Measurements from ENCODE around the gene CDADC1. TPM values are rescaled to one million over a fixed set of nuclear protein-coding genes. Genes with fewer than 3 reads are reported as not detected.
"Not testable (repeated sequence)": the region's sequence is repeated elsewhere in the genome, so short reads cannot be mapped to it uniquely, and the experiment has no call there.

CDADC1 gene
- total and polyA plus RNA-seq, 7 donors: 2.4 to 12.2 (median 6.5) TPM

DNA sequence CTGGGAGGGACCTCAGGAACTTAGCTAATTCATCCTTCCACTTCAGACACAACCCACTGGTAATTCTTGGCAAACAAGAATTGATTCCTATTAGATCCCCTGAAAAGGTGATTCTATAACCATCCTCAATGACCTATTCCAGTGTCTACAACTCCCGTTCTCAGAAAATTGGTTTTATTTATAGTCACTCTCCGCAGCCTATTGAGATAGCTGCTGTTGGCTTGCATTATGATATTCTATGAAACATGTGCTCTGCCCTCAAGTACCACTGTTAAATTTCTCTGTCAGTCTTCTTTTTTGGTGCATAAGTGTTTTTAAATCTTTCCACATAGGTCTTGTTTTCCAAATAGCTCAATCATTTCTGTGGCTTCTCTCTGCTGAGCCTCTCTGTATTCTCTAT is 75.0 kb downstream of the CDADC1 start:
- H3K9me3 ChIP-seq: no peaks in the 10 kb centered on the region
- TF ChIP-seq EP300 (IDR thresholded peaks at IDR 0.05) (no peak), POLR2AphosphoS5 (IDR thresholded peaks at IDR 0.05) (no peak), POLR2A (IDR thresholded peaks at IDR 0.05) (no peak)
- TF ChIP-seq, protein P1, sequence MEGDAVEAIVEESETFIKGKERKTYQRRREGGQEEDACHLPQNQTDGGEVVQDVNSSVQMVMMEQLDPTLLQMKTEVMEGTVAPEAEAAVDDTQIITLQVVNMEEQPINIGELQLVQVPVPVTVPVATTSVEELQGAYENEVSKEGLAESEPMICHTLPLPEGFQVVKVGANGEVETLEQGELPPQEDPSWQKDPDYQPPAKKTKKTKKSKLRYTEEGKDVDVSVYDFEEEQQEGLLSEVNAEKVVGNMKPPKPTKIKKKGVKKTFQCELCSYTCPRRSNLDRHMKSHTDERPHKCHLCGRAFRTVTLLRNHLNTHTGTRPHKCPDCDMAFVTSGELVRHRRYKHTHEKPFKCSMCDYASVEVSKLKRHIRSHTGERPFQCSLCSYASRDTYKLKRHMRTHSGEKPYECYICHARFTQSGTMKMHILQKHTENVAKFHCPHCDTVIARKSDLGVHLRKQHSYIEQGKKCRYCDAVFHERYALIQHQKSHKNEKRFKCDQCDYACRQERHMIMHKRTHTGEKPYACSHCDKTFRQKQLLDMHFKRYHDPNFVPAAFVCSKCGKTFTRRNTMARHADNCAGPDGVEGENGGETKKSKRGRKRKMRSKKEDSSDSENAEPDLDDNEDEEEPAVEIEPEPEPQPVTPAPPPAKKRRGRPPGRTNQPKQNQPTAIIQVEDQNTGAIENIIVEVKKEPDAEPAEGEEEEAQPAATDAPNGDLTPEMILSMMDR (IDR thresholded peaks at IDR 0.05): no peak
- H3K36me3 ChIP-seq: peaks cover 1 to 68% (median 12%) of the 10 kb centered on the region in 4 donors
- DNase-seq: no peak
- peaks cover 0 to 26% (median 13%) of the 10 kb centered on the region in 4 donors for H3K4me1 ChIP-seq
- H3K27me3 ChIP-seq: no peaks in the 10 kb centered on the region
- intact Hi-C loops (cut with DNase I): no loop called here
- H3K4me3 ChIP-seq: no peak overlapping the region
- no peak overlapping the region for H3K27ac ChIP-seq
- 88 to 93% methylated on average over 2 of the region's 2 CpGs for WGBS, 2 donors

DNA sequence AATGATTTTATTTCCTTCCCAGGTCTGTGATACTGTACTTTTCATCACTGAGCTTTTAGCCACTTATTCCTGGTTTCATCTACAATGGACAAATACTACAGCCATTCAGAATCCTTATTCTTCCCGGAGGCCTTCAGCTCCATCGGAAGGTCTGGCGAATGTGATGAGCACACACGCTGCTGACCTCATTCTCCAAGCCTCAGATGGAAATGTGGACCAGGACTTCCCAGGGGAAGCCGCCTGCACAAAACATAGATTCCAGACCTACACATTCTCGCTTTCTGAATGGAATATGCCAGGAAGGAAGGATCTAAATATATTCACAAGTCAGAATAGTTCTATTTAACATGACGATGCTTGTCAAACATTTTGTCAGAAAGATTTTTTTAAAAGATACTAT is 75.6 kb downstream of the CDADC1 start:
- Histone ChIP-seq H3K4me3 (no peak overlapping the region), H3K9me3 (no peaks in the 10 kb centered on the region), H3K4me1 (peaks cover 0 to 26% (median 13%) of the 10 kb centered on the region in 4 donors), H3K27me3 (no peaks in the 10 kb centered on the region), H3K27ac (no peak overlapping the region), H3K36me3 (peaks cover 3 to 75% (median 14%) of the 10 kb centered on the region in 4 donors)
- WGBS, 2 donors: 96% methylated on average over 7 of the region's 7 CpGs
- intact Hi-C loops (cut with DNase I): no loop called here
- TF ChIP-seq POLR2AphosphoS5 (IDR thresholded peaks at IDR 0.05) (no peak), POLR2A (IDR thresholded peaks at IDR 0.05) (no peak), EP300 (IDR thresholded peaks at IDR 0.05) (no peak)
- TF ChIP-seq, protein P1 (IDR thresholded peaks at IDR 0.05): no peak
- no peak for DNase-seq

DNA sequence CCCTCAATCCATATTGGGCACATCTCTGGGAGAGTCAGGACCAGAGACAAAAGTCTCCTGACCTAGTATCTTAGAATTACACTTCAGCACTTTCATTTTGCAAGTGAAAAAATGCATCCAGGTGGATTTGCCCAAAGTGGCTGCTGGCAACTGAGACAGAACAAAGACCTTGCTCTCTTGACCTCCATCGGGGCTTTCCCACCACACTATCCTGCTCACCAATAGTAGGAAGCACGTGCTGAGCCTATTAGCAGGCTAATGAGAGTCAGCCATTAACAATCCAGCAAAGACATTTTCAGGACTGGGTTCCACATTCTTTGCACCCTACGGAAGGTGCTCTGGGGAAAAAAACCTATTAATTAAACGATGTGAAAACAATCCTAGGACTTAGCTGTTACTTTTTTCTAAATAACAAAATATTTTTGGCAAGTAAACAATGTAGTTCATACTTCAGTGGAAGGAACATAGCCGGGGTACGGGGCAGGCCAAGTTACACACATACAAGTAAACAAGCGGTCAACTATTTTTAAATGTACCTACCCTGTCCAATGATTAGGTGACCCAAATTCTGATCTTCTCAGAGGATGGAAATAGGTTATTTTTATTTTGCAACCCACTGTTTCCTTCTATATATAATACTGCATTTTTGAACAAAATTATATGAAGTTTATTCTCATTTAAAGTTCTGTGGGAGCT is 78.6 kb downstream of the CDADC1 start:
- H3K4me3 ChIP-seq: no peak overlapping the region
- H3K36me3 ChIP-seq: peaks cover 3 to 94% (median 19%) of the 10 kb centered on the region in 4 donors
- intact Hi-C loops (cut with DNase I): no loop called here
- peaks cover 0 to 2% (median 0%) of the 10 kb centered on the region in 4 donors for H3K4me1 ChIP-seq
- TF ChIP-seq, protein P1 (IDR thresholded peaks at IDR 0.05): no peak
- TF ChIP-seq POLR2AphosphoS5 (IDR thresholded peaks at IDR 0.05) (no peak), EP300 (IDR thresholded peaks at IDR 0.05) (no peak), POLR2A (IDR thresholded peaks at IDR 0.05) (no peak)
- DNase-seq: no peak
- WGBS, 2 donors: 84 to 85% methylated on average over 7 of the region's 7 CpGs
- no peak overlapping the region for H3K27ac ChIP-seq
- H3K9me3 ChIP-seq: no peaks in the 10 kb centered on the region
- H3K27me3 ChIP-seq: no peaks in the 10 kb centered on the region

DNA sequence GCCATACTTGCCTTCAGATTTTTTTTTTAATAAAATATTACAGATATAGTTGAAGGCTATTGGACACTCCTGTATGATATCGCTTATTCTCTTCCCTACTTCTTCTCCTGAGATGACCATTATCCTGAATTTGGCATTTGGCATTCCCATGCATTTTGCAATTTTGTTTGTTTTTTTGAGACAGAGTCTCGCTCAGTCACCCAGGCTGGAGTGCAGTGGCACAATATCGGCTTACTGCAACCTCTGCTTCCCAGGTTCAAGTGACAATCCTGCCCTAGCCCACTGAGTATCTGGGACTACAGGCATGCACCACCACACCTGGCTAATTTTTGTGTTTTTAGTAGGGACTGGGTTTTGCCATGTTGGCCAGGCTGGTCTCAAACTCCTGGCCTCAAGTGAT is 79.4 kb downstream of the CDADC1 start:
- H3K36me3 ChIP-seq: peaks cover 3 to 95% (median 22%) of the 10 kb centered on the region in 4 donors
- 97 to 98% methylated on average over 3 of the region's 3 CpGs for WGBS, 2 donors
- H3K9me3 ChIP-seq; H3K27me3 ChIP-seq; DNase-seq; H3K27ac ChIP-seq; H3K4me3 ChIP-seq; intact Hi-C loops (cut with DNase I); H3K4me1 ChIP-seq: not testable (repeated sequence)

DNA sequence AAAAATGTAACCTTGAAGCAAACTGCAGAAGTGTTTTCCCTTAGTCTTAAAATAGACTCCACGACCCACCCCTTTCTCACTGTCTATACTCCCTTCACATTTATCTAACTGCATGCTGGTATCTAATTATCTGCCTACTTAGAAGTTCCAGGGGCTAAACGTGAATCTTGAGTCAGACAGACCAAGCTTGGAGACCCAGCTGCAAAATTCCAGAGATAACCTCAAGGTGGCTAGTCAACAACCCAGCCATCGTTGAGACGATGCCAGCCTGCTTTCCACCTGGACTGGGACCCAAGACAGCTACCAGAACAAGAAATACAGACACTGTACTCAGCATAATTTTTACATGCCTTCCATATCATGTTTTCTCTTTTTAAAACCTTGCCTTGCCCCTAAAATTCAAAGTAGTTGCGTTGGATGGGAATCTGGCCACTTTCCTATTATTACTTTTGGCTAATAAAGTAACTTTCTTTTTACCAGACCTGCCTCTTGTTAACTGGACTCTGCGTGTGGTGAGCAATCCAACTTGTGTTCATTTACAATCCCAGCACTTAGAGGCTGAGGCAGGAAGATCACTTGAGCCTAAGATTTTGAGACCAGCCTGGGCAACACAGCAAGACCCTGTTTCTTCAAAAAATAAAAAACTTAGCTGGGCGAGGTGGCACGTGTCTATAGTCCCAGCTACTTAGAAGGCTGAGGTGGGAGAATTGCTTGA is 82.3 kb downstream of the CDADC1 start:
- no peak overlapping the region for H3K4me3 ChIP-seq
- H3K9me3 ChIP-seq: no peaks in the 10 kb centered on the region
- no peaks in the 10 kb centered on the region for H3K27me3 ChIP-seq
- no peaks in the 10 kb centered on the region for H3K4me1 ChIP-seq
- WGBS, 2 donors: 87% methylated on average over 8 of the region's 8 CpGs
- DNase-seq: no peak
- TF ChIP-seq POLR2AphosphoS5 (IDR thresholded peaks at IDR 0.05) (no peak), POLR2A (IDR thresholded peaks at IDR 0.05) (no peak), EP300 (IDR thresholded peaks at IDR 0.05) (no peak)
- TF ChIP-seq, protein P1 (IDR thresholded peaks at IDR 0.05): no peak
- peaks cover 3 to 82% (median 14%) of the 10 kb centered on the region in 4 donors for H3K36me3 ChIP-seq
- intact Hi-C loops (cut with DNase I): no loop called here
- H3K27ac ChIP-seq: no peak overlapping the region

All from sigmoid colon (tissue), 7 donors.